HG03135 (cell line): ENCODE data around the gene DCDC2B.
"Not testable (repeated sequence)": the region's sequence is repeated elsewhere in the genome, so short reads cannot be mapped to it uniquely, and the experiment has no call there.

Experiments
- ATAC-seq: cut with Tn5 transposase; IDR thresholded peaks from one replicate; pipeline ENCODE4 v1.9.1; 2021; ENCODE audit warnings: mild to moderate bottlenecking, moderate library complexity; ENCODE audit not compliant: unreplicated experiment

DCDC2B gene

DNA sequence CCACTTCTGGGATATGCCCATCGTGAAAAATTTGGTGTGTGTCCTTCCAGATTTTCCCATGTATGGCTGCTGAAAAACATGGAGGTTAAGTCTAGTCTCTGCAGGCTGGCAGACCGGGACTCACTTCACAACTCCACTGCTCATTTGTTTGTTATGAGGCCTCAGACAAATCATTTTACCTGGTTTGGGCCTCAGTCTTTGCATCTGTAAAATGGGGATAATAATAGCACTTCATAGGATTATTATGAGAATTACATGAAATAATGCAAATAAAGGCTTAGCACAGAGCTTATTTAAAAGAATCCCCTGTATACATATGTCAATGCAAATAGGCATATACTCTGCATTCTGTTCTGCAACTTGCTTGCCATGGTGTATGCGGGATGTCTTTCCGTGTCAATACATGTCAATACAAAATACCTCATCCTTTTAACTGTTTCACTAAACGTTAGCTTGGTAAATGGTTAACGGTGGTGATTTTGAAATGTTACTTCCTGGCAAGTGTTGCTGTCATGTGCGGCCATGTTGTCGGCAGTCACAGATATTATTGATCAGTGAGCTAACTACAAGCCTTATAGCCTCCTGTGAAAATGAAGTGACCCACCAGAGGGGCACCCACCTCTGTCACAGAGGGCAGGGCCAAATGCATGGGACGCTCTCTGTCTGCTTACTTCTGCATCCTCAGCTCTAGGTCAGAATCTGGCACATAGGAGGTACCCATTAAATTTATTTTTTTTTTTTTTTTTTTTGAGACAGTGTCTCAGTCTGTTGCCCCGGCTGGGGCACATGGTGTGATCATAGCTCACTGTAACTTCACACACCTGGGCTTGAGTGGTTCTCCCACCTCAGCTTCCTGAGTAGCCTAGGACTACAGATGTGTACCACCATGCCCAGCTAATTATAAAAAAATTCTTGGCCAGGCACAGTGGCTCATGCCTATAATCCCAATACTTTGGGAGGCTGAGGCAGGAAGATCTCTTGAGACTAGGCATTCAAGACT, 46.5 kb downstream of the DCDC2B start:
- no peak for ATAC-seq

DNA sequence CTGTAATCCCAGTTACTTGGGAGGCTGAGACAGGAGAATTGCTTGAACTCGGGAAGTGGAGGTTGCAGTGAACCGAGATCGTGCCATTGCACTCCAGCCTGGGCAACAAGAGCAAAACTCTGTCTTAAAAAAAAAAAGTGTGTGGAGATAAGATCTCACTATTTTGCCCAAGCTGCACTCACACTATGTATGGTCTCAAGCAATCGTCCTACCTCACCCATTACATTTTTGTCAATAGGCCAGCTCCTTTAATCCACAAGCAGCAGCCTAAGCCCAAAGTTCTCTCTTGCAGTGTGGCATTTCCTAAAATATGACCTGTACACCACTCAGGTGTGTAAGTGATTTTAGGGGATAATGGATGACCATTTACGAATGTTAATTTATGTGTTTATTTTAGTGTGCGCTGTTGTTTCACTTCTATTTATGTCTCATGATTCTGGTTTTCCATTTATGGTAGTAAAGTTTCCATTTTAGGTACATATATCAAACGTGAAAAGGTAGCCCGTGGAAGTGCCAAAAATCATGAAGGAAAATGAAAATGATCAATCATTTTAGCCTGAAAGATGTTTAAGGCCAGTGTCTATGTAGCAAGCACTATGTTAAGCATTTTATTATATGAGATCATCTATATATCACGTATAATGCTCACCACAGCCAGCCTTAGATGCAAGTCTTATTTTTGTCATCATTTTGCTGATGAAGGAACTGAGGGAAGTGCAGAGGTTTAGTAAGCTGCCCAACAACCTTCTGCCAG, 47.8 kb downstream of the DCDC2B start:
- no peak for ATAC-seq

DNA sequence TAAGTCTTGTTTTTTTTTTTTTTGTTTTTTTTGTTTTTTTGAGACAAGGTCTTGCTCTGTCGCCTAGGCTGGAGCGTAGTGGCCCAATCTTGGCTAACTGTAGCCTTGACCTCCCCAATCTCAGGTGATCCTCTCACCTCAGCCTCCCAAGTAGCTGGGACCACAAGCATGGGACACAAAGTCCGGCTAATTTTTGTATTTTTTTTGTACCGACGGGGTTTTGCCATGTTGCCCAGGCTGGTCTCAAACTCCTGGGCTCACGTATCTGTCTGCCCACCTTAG, 48.3 kb downstream of the DCDC2B start:
- no peak for ATAC-seq

DNA sequence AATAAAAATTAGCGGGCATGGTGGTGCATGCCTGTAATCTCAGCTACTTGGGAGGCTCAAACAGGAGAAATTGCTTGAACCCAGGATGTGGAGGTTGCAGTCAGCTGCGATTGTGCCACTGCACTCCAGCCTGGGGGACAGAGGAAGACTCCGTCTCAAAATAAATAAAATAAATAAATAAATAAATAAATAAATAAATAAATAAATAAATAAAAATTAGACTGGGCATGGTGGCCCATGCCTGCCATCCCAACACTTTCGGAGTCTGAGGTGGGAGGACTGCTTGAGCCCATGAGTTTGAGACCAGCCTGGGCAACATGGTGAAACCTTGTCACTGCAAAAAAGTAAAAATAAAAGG, 54.3 kb downstream of the DCDC2B start:
- not testable (repeated sequence) for ATAC-seq

DNA sequence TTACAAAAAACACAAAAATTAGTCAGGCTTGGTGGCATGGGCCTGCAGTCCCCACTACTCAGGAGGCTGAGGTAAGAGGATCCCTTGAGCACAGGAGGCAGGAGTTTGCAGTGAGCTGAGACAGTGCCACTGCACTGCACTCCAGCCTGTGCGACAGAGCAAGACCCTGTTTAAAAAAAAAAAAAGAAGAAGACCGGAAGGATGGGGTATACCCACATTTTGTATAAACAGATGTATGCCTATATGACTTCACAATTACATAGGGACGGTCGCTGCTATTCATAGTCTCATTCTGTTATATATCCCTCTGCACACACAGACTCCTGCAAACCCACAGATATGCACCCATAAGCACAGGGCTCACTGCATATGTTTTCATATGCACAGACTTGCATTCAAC, 54.9 kb downstream of the DCDC2B start:
- ATAC-seq = no peak
